Occipital lobe (tissue), 3 donors: ENCODE measurements around the gene IL18R1. TPM values are rescaled to one million over a fixed set of nuclear protein-coding genes. Genes with fewer than 3 reads are reported as not detected.

Source experiments
- DNase-seq: peaks from one replicate; lab custom pipeline; 2025; lab: John Stamatoyannopoulos, UW
- small RNA-seq: library from RNA; depleted of rRNA; stranded (forward); fragments of <200 nt; gene quantifications from one replicate; pipeline ENCODE3, GENCODE V24; 2014
- total RNA-seq: library from RNA; depleted of rRNA; stranded (reverse); fragments of >200 nt; gene quantifications from one replicate; pipeline ENCODE4 v1.2.3, GENCODE V29; 2014

IL18R1 gene
- total RNA-seq, 1 donor from 2014 or later = under 0.01 TPM

DNA sequence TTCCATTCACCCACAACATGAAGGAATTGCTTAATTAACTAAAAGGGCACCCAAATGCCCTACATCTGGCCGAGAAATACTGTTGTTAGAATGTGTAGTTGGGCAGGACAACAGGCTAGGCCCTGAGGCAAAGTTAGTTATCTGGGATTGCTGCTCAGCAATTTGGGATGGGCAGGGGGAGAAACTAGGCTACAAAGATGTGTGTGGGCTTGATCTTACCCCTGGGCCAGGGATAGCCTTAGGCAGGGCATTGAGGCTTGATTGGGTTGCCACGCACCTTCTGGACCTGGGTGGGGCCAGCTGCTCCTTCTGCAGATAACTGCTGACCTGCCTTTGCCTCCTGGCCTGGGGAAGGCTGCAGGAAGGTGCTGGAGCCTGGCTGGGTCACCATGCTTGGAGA is 76.8 kb downstream of the IL18R1 start:
- no peak for DNase-seq

DNA sequence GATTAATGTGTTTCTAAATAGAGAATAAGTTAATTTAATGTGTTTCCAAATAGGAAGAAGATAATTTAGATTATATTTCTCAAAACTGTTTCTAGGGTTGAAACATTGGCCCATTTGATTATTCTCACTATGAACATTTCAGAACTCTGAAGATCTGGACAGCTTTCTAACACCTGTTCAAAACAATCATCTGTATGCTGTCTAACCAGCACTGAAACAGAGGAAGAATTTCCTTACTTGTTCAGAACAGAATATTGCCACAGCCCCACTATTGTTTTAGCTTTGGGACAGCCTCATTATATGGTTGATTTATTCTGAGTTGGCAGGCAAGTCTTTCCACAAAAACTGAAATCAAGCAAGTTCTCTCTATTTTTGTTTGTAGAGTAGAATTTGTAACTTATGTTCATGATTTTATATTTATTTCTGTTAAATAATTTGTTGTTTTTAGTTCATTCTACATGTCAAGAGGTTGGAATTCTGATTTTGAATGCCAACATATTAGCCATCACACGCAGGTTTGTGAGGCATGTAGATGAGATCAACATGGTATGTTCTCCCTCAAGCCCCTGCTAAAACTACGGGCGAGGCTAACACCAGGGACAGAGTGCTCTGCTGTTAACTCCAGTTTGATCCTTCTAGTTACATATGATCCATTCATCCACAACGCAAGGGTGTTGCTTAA is 78.5 kb downstream of the IL18R1 start:
- DNase-seq = no peak

DNA sequence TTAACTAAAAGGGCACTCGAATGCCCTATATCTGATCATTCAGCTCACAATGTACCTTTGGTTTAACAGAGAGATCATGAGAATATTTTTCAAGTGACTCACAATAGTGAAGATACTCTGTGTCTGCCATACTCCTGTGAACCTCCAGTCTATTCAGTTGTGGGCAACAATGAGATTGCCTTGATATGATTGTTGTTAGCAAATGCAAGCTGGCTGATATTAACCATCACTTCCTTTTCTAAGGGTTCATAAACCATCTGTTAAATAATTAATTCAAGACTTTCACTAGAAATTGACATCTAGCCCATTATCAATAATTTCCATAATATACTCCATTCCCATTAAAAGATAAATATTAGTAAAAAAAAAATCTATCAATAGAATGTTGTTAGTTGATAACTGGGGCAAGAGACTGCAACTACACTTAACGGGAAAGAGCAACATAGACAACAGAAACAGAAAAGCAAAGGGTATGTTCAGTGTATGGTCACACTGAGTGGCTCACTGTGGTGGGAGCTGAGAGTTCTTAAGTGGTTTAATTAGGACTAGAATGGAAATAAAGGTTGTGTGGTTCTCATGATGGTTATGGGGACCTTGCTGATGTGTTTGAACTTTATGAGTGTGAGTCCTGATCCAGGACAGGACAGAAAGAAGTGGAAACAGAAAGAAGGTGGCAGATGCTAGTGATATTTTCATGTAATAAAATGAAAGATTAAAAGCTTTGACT is 79.2 kb downstream of the IL18R1 start:
- DNase-seq = no peak

GRCh38 chr2:102435741-102436140 is 80.1 kb downstream of the IL18R1 start:
- DNase-seq = no peak

DNA sequence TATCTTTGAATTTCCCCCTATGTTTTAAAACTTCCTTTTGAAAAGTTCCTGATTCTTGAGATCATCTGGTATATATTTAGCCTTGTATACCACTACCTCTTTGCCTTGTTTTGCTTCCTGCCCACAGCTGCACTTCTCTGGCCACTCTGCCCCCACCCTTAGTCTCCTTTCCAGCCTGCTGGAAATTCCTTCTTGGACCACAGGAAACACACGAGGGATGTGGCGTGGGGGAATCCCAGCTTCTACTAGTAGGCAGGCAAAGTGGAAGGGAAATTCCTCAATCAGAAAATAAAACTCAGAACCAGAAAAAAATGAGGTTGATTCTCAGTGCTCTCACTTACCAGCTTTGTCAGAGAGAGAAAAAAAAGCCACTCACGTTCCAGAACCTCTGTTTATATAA is 80.7 kb downstream of the IL18R1 start:
- DNase-seq = no peak

DNA sequence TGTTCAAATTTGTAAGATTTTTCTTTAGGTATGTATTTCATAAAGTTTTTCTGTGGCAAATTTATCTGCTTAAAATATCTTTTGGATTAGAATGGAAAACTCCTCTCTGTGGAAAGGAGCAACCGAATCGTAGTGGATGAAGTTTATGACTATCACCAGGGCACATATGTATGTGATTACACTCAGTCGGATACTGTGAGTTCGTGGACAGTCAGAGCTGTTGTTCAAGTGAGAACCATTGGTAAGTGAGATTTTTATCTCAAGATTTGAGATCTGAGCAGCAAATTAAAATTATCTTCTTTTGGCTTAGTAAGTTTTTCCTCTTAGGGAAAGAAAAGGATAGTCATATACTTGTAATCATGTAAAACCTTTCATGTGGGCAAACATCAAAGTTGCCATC is 81.5 kb downstream of the IL18R1 start:
- no peak for DNase-seq

GRCh38 chr2:102438111-102438510 is 82.5 kb downstream of the IL18R1 start:
- DNase-seq = no peak

GRCh38 chr2:102438578-102438977 is 83.0 kb downstream of the IL18R1 start:
- DNase-seq = no peak

DNA sequence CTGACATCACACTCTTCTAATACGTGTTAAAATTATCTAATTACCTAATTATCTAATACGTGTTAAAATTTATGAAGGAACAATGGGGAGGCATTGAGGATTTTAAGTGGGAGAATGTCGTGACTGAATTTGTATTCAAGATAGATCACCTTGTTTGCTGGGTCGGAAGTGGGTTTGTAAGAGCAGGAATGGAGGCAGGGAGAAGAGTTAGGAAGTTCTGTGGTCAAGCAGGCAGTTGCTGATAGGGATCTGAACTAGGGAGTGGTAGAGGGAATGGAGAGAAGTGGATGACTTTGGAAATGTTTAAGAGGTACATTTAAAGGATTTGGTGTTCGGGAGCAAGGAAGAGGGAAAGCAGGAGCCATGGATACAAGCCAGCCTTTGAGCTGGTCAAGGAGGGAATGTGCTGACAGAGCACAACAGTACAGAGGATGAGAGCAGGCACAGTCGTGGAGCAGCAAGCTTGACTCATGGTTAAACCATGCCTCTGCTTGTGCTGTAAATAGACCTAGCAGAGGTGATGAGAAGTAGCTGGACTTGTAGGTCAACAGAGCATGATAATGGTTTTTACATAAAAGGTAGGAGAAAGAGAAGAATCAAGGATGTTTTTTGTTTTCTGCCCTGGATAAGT is 83.6 kb downstream of the IL18R1 start:
- no peak for DNase-seq

DNA sequence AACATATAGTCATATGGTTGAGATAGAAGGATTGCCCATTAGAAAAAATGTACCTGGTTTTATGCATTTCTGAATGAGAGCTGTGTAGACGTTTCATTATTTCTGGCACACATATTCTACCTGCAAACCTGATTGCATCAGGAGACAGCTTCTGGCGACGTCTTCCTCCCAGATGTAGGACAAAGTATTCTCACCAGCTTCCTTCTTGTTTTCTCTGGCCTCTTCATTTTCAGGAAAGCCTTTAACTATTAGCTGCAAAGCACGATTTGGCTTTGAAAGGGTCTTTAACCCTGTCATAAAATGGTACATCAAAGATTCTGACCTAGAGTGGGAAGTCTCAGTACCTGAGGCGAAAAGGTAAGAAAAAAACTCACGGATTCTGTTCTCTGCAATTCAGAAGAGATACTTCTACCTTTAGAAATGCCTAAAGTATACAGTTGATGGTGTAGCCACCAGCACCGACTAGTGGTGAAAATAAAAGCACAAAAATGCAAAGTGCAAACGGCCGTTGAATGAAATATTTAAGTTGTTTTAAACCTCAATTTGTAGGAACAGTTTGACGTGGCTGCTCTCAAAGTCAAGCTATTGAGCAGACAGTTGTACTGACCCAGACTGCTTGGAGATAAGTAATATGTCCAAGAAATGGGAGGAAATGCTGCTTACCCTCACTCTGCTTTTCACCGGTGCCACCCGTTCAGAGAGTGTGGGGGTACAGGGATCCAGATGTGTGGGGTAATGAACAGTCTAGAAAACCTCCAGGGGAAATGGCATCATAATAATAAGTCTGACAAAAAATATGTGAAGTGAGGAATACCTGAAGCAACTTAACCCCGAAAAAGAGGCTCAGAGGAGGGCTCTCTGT is 87.6 kb downstream of the IL18R1 start:
- DNase-seq = no peak

DNA sequence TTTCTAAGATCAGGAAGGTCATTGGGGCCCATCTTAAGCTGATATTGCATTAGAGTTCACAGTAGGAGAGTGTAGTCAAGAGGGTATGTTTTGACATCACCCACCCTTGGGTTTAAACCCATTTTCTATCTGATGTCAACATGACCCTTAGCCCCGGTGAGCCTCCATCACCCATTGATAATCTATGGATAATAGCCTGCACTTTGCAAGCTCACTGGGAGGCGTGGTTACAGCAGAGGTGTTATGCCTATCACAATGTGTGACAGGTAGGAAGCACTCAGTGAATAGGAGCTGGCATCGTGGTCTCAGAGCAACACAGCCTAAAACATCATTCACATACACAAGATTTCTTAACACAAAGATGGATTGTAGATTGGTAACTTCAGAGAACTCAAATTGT is 88.6 kb downstream of the IL18R1 start:
- DNase-seq = no peak

DNA sequence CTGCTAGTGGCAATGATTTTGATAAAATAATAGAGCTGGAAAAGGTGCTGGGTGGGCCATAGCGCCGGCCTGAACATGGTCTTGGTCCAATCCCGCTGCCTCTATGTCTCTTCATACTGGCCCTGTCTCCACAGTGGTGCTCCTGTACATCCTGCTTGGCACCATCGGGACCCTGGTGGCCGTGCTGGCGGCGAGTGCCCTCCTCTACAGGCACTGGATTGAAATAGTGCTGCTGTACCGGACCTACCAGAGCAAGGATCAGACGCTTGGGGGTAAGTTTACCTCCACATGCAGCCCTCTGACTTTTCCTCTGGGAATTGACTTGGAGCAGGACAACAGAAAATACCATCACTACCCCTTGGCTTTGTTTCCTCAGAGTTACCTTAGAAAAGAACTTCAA is 91.3 kb downstream of the IL18R1 start:
- DNase-seq = no peak

Small RNA genes lying within 50 kb of the gene (small RNA-seq; reads per million reads assigned to genes)
- not detected for gene MIR4772

Other genes with a start within 250 kb of the IL18R1 start
- gene IL1R1, start 213.1 kb upstream of the IL18R1 start, total RNA-seq = 0.78 TPM
- 0.47 TPM for gene IL1RL2, start 168.8 kb upstream of the IL18R1 start, total RNA-seq
- gene IL1RL1, start 44.2 kb upstream of the IL18R1 start, total RNA-seq = not detected
- 0.16 TPM for gene IL18RAP, start 67.4 kb downstream of the IL18R1 start, total RNA-seq
- gene SLC9A4, start 117.4 kb downstream of the IL18R1 start, total RNA-seq = 0.62 TPM